Ishikawa (cell line): Measurements from ENCODE around the gene TBC1D19.

Experiments used
- CEBPB ChIP-seq: IDR thresholded peaks from 2 replicates; pipeline ENCODE4 v1.6.1; 2012
- EGR1 ChIP-seq: IDR thresholded peaks from 2 replicates; pipeline ENCODE4 v1.6.1; 2012
- EP300 ChIP-seq: IDR thresholded peaks from 2 replicates; pipeline ENCODE4 v1.6.1; 2012; ENCODE audit warnings: borderline replicate concordance
- MAX ChIP-seq: IDR thresholded peaks from 2 replicates; pipeline ENCODE4 v1.6.1; 2012
- RAD21 ChIP-seq: IDR thresholded peaks from 2 replicates; pipeline ENCODE4 v1.6.1; 2012; ENCODE audit warnings: low read depth
- REST ChIP-seq: IDR thresholded peaks from 2 replicates; pipeline ENCODE4 v1.6.1; 2012; ENCODE audit warnings: low read depth, mild to moderate bottlenecking
- TEAD4 ChIP-seq: IDR thresholded peaks from 2 replicates; pipeline ENCODE4 v1.6.1; 2012
- USF1 ChIP-seq: IDR thresholded peaks from 2 replicates; pipeline ENCODE4 v1.6.1; 2012
- YY1 ChIP-seq: IDR thresholded peaks from 2 replicates; pipeline ENCODE4 v1.6.1; 2012; ENCODE audit warnings: low read depth

- no peak for TF ChIP-seq MAX
- TF ChIP-seq USF1 = no peak
- TF ChIP-seq RAD21 = no peak
- TF ChIP-seq REST = no peak
- no peak for TF ChIP-seq TEAD4
- TF ChIP-seq CEBPB = no peak
- no peak for TF ChIP-seq EGR1
- no peak for TF ChIP-seq YY1
- no peak for TF ChIP-seq EP300
Measured at GRCh38 chr4:26804451-26804850, 220.6 kb downstream of the TBC1D19 start.
